Embryonic facial prominence (tissue), 1 donor: ENCODE measurements around the gene CCDC24.

Source experiments
- DNase-seq: peaks from one replicate; pipeline ENCODE4 v3.0.0-alpha.2; 2016; ENCODE audit errors: extremely low spot score

Gene CCDC24

DNA sequence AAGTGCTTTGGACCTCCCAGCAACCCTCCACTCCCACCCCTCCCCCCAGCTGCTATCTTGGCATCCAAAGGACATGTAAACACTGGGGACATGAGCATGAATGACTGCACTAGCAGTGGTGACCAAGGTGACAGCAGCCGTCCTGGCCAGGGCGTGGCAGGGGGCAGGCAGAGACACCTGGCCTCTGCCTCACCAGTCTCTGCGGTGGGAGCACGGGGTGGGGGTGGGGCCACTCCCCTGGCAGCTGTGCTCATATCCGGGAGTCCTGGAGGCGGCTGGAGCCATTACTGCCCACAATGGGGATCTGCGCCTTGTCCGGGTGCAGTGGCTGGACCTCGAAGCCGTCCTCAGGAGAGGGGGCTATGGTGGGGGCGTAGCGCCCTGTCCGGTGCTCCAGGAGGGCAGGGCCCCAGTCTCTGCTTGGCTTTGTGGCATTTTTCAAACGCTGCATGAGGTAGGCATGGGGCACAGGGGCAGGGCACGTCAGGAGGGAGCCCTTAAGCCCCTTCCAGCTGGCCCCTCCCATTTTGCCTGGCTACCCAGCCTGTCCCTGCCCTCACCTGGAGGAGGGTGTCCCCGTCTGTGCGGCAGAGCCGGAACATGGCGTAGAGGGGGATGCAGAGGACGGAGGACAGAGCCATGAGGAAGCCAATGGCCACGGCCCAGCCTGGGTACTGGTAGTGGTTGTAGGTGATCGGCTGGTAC, 6.0 kb downstream of the CCDC24 start:
- DNase-seq: no peak

DNA sequence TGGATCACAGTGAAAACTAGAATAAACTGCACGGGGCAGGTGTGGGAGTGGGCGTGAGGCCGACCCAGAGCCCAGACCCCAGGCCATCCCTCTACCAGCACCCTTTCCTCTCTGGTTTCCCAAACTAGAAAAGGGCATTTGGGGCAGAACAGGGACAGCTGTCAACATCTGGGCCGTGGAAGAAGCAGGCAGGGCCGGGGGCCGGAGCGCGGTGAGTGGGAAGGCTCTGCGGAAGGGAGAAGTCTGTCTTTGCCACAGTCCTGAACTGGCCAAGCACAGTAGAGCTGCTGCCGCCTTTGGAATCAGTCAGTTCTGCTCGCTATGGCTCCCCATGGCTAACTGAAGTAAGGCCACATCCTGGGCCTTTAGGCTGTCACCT, 6.6 kb downstream of the CCDC24 start:
- DNase-seq: no peak

GRCh38 chr1:43999455-43999854, 8.1 kb downstream of the CCDC24 start:
- DNase-seq: no peak

DNA sequence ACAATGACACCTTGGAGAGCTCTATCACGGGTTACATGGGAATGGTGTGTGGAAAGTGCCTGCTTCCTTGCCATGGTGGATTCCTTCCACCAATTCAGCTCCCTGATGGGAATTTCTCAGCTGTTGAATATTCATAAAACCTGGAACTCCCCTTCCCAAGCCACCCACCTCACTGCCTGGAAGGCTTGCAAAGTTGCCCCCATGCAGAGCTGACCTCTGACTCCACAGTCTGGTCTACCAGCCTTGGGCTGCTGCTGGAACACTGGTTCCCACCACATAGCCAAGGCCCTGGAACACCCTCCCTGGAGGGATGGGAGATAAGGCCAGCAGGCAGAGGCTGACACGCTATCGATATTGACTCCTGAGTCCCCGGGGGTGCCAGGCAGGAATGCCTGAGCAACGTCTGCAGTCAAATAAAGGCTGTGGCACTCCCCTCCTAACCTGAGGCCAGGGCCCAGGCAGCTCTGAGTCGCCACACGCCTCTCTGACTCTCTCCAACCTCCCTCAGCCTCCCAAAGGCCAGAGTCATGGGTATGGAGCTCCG, 8.8 kb downstream of the CCDC24 start:
- no peak for DNase-seq

DNA sequence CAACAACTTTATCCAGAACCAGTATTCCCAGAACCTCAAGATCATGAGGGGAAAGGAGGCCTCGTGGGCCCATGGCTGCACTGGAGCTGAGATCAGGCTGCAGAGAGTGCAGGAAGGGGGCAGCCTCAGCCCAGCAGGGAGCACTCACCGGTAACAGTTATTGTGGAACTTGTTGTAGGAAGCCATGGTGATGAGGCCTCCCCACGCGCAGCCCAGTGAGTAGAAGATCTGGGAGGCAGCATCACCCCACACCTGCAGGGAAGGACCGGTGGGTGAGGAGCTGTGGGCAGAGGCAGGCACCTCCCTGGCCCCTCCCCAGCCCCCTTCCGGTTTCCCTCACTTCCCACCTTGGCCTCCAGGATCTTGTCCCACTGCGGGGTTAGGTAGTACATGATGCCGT, 10.8 kb downstream of the CCDC24 start:
- no peak for DNase-seq

DNA sequence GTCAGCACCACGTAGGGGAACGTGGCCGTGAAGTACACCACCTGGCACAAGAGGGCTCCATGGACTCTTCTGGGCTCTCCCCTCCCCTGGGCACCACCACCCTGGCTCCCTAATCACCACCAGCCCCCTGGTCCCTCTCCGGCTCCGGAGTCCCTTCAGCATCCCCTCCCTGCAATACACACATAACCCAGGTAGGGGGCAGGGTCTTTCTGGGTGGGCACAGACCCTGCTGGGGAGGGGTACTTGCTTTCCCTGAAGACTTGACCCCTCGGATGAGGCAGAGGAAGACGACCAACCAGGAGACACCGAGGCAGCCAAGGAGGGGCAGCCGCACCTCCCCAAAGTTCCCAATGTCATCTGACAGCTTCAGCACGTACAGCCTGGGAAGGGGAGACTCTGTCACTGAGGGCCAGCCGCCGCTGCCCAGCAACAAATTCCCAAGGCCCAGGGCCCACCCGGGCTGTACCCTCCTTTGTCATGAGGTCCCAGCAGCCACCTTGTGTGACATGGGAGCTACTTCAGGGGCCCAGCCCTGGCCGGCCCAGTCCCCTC, 11.3 kb downstream of the CCDC24 start:
- DNase-seq: no peak

- no peak for DNase-seq
Measured at GRCh38 chr1:44008259-44008658, 16.9 kb downstream of the CCDC24 start.

GRCh38 chr1:44010935-44011471, 19.6 kb downstream of the CCDC24 start:
- no peak for DNase-seq

DNA sequence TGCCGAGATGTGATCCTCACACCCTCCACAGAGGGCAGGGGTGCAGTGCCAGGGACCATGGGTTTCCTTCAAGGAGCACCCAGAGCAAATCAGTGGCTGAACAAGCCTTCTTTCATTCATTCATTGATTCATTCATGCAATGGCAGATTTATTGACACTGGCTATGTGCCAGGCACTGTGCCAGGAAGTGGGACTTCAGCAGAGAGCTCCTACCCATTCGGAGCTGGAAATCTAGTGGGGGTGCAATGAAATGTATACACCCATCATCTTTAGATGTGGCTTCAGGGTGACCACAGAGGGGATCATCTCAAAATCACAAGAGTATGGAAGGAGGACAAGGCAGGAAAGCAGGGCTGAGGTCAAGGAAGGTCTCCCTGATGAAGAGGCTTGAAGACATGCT, 21.0 kb downstream of the CCDC24 start:
- DNase-seq: no peak

DNA sequence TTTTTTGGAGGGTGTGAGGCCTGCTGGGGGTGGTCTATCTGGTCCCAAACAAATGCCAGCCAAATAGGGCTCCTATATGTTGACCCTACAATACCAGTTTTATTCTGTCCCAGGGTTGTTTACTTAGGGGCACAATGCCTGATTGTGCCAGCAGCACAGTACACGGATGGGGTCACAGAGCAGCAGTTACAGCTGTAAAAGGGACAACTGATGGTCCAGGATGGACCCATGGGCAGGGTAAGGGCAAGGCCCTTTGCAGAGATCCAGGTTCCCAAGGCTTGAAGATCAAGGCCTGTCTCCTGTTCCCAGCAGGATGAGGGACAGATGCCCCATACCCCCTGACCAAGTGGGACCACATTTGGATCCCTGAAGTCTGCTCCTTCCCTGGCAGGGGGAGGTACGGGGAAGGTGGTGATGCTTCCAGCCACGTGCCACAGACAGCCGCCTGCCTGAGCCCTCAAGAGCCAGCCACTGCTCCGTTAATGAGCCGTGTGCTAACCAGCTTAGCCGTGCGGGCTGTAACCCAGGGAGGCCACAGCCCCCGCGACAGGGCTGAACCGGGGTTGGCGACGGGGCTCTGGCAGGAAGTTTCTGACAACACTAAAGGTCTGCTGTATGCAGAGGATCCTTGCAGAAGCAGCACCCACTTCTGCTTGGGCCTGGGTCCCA, 21.7 kb downstream of the CCDC24 start:
- no peak for DNase-seq

DNA sequence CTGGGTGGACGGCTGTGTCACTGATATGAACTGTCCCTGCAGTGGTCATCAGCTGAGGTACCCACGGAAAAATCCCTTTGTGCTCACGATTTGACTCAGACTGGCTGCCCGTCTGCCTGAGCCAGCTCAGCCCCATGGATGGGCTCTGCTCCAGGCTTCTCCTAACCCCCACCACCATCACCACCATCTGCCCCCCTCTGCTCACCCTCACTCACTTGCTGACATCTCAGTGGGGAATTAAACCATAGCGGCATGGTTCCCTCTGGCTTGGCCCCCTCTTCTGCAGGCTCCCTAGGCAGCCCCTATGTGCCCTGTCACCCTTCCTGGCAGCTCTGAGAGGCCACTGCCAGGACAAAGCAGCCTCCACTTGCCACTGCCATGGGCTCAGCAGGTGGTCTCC, 22.6 kb downstream of the CCDC24 start:
- DNase-seq: no peak

- no peak for DNase-seq
Measured at GRCh38 chr1:44014365-44015104, 23.1 kb downstream of the CCDC24 start.

DNA sequence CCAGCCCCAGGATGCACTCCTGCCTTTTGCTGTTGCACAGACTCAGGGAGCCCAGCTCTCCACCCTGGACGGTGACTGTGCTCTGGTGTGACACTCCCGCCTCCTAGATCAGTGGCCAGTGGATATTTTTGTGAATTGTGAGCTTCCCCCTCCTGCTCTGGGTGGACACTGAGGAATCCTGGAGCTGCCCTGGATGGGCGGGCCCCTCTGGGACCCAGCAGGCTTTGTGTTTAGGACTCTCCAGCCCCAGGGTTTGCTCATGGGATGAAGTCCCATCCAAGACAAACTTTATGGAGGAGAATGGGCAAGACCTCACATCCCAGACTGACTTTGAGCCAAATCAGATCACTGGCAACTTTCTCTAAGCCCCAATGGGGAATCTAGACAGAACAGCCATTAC, 23.8 kb downstream of the CCDC24 start:
- no peak for DNase-seq

DNA sequence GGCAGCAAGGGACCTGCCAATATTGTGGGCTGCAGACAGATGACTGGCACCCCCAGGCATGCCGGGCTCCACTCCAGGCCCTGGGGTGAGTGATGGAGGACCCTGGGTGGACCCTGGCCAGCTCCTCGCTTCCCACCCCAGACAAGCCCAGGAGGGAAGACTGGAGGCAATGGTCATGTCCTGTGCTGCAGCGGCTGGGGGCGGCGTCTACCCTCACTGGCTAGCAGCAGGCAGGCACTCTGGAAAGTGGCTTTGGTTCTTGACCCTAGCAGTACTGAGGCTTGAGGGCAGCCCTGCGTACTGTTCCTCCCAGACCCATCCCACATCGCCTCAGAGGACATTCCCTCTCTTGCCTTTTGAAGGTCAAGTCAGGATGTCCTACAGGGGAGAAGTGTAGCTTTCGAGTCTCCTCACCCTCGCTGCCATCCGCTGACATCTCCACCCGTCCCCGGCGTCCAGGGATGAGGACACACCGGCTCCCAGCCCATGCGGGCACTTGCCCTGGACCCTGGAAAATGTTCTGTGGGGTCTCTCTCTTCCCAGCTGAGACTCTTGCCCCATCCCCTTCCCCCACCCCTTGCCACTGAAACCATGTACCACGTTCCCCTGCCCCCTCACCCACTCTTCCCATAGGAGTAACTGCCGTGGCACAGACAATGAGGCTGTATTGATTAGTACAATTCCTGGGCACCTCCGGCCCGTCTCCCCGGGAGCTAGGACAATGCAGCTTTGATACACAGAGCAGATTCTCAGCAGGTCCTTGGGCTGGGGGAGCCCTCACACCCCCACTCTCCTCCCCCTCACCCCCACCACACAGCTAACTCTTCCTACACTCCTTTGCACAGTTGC, 24.9 kb downstream of the CCDC24 start:
- DNase-seq: no peak

DNA sequence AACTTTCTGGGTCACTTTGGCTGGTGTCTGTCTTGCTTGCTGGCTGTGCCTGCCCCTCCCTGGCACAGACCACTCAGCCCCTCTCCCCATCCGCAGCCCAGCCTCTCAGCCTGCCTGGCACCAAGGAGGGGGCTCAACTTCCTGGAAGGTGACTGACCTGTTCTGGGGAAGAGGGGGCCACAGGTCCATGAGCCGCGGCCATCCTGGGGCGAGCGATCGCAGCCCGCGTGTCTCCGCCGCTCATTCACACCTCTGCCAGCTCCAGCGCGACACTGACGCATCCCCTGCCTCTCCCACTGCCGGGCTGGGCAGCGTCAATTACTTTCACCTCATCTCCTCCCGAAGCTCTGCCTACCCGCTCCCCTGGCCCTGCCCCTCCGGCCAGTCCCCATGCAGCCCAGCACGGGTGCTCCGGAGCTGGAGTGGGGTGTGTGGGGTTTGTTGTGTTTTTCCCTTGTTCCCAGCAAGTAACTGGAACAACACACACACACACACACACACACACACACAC, 25.5 kb downstream of the CCDC24 start:
- DNase-seq: no peak

DNA sequence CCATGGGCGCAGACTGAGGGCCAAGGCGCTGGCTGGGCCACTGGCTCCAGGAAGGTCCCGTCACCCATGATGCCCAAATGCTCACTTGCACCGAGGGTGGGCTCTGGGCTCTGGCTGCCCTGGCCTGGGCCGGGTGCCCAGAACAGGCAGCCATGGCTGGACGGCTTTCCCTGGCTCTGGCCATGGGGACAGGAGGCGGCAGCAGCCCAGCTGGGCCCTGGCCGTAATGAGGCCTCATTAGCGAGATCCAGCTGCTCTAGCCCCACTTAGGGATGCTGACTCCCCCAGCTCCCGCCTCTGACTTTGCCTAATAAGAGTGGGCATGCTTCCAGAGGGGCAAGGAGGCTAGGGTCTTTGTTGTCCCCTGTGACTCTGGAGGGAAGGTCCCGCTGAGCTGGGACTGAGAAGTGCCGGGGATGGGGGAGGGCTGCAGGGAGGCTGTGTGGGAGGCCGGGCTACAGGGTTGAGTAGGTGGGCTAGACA, 28.1 kb downstream of the CCDC24 start:
- no peak for DNase-seq

DNA sequence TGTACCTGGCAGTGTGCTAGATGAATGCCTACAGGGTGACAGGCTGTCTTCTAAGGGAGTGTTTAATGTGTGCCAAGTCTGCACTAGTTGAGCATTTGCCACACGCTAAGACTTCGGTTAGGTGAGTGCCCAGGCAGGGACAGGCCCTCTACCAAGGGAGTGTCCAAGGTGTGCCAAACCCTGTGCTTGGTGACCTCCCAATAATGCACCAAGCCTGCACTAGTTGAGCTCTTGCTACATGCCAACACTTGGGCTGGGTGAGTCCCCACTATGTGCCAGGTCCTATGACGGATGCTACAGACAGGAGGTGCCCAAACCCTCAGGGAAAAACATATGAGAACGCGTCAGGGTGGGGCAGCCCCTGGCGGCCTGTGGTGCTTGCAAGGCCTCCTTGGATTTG, 29.1 kb downstream of the CCDC24 start:
- no peak for DNase-seq

DNA sequence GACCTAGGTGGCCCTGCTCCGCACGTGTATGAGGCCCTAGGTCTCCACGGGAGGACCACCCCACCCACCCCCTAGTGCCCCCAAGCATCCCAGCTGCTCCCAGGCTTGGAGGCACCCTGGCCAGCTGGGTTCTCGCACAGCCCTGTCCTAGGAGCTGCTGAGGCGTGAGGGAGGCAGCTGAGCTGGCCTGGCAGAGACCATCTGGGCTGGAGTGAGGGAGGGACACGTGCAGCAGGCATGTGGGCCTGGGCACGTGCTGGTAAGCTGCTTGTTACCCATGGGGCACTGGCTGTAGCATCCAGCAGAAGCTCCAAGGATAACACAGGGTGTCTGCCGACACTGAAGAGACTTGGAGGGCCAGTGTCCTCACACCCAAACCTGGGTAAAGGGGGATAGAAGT, 29.8 kb downstream of the CCDC24 start:
- DNase-seq: no peak

DNA sequence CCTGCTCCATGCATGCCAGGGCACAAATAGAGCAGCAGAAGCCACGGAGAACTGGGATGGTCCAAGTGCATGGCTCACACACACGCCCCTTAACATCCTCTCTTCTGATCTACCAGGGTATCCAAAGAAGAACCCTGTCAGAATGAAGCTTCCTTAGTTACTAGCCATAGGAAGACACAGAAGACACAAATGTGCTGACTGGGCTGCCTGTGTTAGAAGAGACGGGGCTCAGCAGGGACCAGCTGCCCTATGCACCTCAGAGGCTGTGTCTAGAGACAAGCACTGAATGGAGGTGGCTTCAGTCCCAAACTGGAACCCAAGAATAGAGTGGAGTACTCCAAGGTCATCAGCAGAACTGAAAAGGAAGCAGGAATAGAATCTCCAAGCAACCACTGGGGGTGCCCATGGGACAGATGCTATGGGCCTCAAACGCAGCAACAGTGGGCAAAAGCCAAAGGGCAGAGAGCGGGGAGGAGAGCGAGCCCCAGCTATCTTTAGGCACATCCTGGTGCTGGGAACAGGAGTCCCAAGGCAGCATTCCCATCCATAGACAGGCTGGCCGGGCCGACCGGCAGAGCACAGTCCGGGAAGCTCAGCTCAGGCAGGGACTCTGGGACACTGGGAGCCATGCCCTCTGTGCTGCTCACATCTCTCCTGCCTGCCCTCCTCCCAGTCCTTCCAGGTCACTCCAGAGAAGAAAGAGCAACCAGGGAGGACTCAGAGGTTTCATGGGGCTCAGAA, 30.4 kb downstream of the CCDC24 start:
- no peak for DNase-seq
